BLaER1 treated with 17β-estradiol and CSF1 and Interleukin-3, amounts not matched to agents 10 nM and 100 nM (cell line): ENCODE measurements around the gene PHRF1.

Experiments used
- H3K27ac ChIP-seq, 11 experiments: shearing (Covaris generic); formaldehyde crosslinking; 2 replicates each; pipeline ENCODE4 v1.8.1; 2022
- H3K27me3 ChIP-seq, 11 experiments: shearing (Covaris generic); formaldehyde crosslinking; 2 replicates each; pipeline ENCODE4 v1.8.1; 2022
- H3K36me3 ChIP-seq, 11 experiments: shearing (Covaris generic); formaldehyde crosslinking; 2 replicates each; pipeline ENCODE4 v1.8.1; 2022
- H3K4me1 ChIP-seq, 10 experiments: shearing (Covaris generic); formaldehyde crosslinking; 2 replicates each; pipeline ENCODE4 v1.8.1; 2022
- H3K4me2 ChIP-seq, 11 experiments: shearing (Covaris generic); formaldehyde crosslinking; 2 replicates each; pipeline ENCODE4 v1.8.1; 2022
- H3K4me3 ChIP-seq, 10 experiments: shearing (Covaris generic); formaldehyde crosslinking; 2 replicates each; pipeline ENCODE4 v1.8.1; 2022
- H3K9ac ChIP-seq, 11 experiments: shearing (Covaris generic); formaldehyde crosslinking; 2 replicates each; pipeline ENCODE4 v1.8.1; 2022
- H3K9me3 ChIP-seq, 11 experiments: shearing (Covaris generic); formaldehyde crosslinking; replicated peaks in 1 of 11; 2 replicates each; pipeline ENCODE4 v1.8.1; 2022
- H4K20me1 ChIP-seq, 11 experiments: shearing (Covaris generic); formaldehyde crosslinking; 2 replicates each; pipeline ENCODE4 v1.8.1; 2022
- Cebpa-rat ChIP-seq, 11 experiments: shearing (Covaris generic); IDR thresholded peaks; 2 replicates each; pipeline ENCODE4 v1.8.1; 2022

The PHRF1 gene, protein sequence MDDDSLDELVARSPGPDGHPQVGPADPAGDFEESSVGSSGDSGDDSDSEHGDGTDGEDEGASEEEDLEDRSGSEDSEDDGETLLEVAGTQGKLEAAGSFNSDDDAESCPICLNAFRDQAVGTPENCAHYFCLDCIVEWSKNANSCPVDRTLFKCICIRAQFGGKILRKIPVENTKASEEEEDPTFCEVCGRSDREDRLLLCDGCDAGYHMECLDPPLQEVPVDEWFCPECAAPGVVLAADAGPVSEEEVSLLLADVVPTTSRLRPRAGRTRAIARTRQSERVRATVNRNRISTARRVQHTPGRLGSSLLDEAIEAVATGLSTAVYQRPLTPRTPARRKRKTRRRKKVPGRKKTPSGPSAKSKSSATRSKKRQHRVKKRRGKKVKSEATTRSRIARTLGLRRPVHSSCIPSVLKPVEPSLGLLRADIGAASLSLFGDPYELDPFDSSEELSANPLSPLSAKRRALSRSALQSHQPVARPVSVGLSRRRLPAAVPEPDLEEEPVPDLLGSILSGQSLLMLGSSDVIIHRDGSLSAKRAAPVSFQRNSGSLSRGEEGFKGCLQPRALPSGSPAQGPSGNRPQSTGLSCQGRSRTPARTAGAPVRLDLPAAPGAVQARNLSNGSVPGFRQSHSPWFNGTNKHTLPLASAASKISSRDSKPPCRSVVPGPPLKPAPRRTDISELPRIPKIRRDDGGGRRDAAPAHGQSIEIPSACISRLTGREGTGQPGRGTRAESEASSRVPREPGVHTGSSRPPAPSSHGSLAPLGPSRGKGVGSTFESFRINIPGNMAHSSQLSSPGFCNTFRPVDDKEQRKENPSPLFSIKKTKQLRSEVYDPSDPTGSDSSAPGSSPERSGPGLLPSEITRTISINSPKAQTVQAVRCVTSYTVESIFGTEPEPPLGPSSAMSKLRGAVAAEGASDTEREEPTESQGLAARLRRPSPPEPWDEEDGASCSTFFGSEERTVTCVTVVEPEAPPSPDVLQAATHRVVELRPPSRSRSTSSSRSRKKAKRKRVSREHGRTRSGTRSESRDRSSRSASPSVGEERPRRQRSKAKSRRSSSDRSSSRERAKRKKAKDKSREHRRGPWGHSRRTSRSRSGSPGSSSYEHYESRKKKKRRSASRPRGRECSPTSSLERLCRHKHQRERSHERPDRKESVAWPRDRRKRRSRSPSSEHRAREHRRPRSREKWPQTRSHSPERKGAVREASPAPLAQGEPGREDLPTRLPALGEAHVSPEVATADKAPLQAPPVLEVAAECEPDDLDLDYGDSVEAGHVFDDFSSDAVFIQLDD (N-terminal part only)

DNA sequence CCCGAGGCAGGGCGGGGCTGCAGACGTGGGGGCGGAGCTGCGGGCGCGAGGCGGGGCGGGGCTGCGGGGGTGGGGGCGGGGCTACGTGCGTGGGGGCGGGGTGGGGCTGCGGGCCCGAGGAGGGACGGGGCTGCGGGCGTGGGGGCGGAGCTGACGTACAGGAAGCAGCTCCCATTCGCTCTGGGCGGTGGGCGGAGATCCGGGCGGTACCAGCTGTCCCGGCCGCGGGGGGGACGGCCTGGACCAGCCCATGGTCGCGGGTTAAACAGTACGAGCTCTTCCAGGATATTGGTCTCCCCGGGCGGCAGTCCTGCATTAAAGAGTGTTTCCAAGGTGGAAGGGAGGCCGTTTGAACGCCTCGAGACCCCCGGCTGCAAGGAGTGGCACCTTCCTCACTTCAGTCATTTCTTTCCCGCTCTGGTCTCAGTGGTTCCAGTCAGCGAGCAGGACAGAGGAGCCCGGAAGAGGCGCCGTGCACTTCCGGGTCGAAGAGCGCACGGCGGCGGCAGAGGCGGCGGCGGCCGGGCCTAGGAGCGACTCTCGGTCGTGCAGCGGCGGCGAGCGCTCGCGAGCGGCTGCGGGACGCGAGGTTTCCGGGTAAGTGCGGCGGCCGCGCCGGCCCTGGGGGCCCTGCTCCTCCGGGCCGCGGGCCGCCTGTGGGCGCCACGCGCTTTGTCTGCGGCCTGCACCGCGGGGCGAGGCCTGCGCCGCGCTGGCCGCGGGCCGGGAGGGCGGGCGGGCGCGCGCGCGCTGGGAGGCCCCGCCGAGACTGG is at the start of gene PHRF1:
TSS of gene PHRF1 (plus strand) at position 475 of the 773 bp plus-strand sequence. CDS start 5,043 bp downstream, outside the sequence.
- peak within 1 kb of the TSS; percentile 96 to 100 (median 100) for H3K27ac ChIP-seq
- H3K4me3 ChIP-seq: peak within 1 kb of the TSS; percentile 82 to 100 (median 93)
- TF ChIP-seq Cebpa-rat (IDR thresholded peaks at IDR 0.05): no peak
- H3K36me3 ChIP-seq: peaks cover under 1 to 36% (median 23%) of the 10 kb centered on the region in 11 experiments
- peaks cover 8 to 24% (median 16%) of the 10 kb centered on the region in 11 experiments; a peak in 21 of 22 replicates for H3K27me3 ChIP-seq
- H3K4me1 ChIP-seq: peaks cover 40 to 55% (median 49%) of the 10 kb centered on the region in 10 experiments
- H3K4me2 ChIP-seq: peak within 1 kb of the TSS; percentile 98 to 100 (median 99)
- H3K9me3 ChIP-seq: no peaks in the 10 kb centered on the region
- H3K9ac ChIP-seq: peak within 1 kb of the TSS; percentile 96 to 100 (median 99)
- peaks cover 44 to 59% (median 47%) of the 10 kb centered on the region in 11 experiments for H4K20me1 ChIP-seq

DNA sequence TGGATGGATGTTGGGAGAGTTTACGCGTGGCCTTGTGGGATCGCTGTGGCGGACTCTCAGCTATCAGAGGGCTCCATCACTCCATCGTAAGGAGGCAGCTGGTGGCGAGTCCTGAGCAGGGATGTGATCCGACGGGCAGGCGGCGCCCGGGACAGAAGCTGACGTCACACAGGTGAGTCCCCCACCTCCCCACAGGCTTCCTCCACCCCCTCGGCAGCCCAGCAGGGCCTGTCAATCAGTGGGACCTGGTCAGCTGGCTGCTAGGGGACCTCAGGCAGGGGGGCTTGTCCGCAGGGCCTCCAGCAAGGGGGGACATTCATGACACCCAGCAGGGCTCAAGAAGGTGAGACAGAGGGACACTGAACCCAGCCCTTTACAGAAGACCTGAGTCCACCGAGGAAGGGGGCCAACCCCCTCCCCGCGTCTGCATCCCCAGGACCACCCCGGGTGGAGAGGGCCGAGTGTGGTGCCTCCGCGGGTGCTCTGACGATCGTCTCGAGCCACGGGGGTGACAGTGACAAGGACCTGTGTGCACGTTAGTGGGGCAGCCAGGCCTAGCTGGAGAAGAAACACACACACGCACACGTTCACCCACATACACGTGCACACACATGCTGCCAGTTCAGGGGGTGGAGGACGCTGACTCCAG is 48.0 kb upstream of the PHRF1 start:
- TF ChIP-seq Cebpa-rat (IDR thresholded peaks at IDR 0.05): no peak
- H3K27ac ChIP-seq: no peak overlapping the region
- H3K4me1 ChIP-seq: peaks cover 0 to 12% (median 8%) of the 10 kb centered on the region in 10 experiments; a peak in 11 of 20 replicates
- no peak overlapping the region for H3K9ac ChIP-seq
- H3K9me3 ChIP-seq: no peaks in the 10 kb centered on the region
- peaks cover 23 to 42% (median 33%) of the 10 kb centered on the region in 11 experiments; a peak in 20 of 22 replicates for H4K20me1 ChIP-seq
- peaks cover 19 to 42% (median 35%) of the 10 kb centered on the region in 11 experiments for H3K36me3 ChIP-seq
- no peak overlapping the region for H3K4me3 ChIP-seq
- H3K4me2 ChIP-seq: no peak overlapping the region
- no peaks in the 10 kb centered on the region for H3K27me3 ChIP-seq

DNA sequence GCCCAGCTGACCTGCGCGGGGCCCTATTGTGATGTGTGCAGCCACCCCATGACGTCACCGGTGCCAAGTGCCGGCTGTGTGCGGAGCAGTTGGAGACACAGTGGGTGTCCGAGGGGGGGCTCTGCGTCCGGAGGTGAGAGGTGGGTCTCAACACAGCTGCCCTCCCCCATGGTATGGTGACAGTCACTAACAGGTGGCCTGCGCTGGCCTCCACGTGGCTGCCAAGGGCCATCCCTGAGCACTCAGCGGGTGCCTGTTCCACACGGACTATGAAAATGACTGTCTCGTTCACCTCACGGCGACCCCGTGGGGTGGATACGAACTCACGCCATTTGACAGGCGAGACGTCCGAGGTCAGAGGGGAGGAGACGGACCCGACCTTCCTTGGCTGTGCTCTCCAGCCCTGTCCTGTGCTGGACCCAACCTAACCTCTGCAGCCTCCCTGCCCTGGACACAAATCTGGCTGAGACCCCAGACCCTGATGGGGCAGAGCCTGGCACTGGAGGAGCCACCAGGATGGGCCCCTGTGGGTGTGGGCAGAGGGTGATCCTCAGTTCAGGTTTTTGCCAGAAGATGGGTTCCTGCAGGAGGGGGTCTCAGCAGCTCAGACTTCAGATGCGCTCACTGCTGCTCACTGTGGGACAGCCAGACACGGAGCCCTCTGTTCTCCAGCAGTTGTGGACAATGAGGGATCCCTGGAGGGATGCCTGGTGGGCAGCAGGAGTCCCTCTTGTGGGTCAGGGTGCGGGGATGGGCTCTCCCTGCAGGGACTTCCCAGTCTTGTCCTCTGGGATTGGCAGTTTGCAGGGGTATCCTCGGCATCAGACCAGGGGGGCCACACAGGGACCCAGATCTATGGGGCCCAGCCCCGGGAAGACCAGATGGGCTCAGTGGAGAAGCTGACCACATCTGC is 47.2 kb upstream of the PHRF1 start:
- Histone ChIP-seq H4K20me1 (peaks cover 30 to 50% (median 40%) of the 10 kb centered on the region in 11 experiments), H3K9me3 (no peaks in the 10 kb centered on the region), H3K4me1 (peaks cover 5 to 20% (median 15%) of the 10 kb centered on the region in 10 experiments), H3K36me3 (peaks cover 24 to 50% (median 42%) of the 10 kb centered on the region in 11 experiments), H3K4me3 (no peak overlapping the region), H3K27me3 (no peaks in the 10 kb centered on the region), H3K4me2 (no peak overlapping the region), H3K27ac (no peak overlapping the region), H3K9ac (peak overlapping the region in 4 of 11 experiments; percentile 0 to 27 (median 20); a peak in 3 of 22 replicates)
- TF ChIP-seq Cebpa-rat (IDR thresholded peaks at IDR 0.05): no peak

DNA sequence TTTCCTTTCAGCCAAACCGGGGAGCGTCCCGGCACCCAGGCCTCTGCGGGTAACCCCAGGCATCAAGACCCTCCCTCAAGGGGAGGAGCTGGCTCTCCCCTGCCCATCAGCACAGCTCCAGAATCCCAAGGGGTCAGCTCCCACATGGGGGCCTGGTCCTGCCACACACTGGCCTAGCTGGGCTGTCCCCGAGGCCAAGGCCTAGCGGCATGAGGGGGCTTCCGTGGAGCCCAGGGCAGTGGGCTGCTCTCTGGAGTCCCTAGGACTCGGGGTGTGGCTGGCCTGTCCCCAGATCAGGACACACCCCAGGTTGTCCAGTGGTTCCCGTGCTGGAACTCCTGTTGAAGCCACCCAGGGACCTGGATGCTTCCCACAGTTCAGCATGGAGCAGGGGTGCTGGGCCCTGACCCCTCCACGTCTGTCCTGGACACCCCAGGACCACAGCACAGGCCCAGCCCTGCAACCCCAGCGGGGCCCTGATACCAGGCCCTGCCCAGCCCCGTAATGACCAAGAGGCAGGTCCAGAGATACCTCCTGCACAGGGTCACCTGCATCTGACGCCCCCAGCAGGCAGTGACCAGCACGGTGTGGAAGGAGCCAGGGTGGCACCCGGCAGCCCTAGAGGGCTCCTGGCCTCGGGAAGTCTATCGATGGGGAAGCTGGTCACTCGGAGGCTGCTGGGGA is 46.4 kb upstream of the PHRF1 start:
- no peak overlapping the region for H3K27ac ChIP-seq
- H4K20me1 ChIP-seq: peaks cover 38 to 58% (median 48%) of the 10 kb centered on the region in 11 experiments
- no peak overlapping the region for H3K4me3 ChIP-seq
- no peak for TF ChIP-seq Cebpa-rat (IDR thresholded peaks at IDR 0.05)
- H3K27me3 ChIP-seq: no peaks in the 10 kb centered on the region
- no peak overlapping the region for H3K4me2 ChIP-seq
- peaks cover 10 to 24% (median 21%) of the 10 kb centered on the region in 10 experiments for H3K4me1 ChIP-seq
- peak overlapping the region in 4 of 11 experiments; percentile 0 to 27 (median 20); a peak in 3 of 22 replicates for H3K9ac ChIP-seq
- H3K36me3 ChIP-seq: peaks cover 24 to 51% (median 42%) of the 10 kb centered on the region in 11 experiments
- H3K9me3 ChIP-seq: no peaks in the 10 kb centered on the region

DNA sequence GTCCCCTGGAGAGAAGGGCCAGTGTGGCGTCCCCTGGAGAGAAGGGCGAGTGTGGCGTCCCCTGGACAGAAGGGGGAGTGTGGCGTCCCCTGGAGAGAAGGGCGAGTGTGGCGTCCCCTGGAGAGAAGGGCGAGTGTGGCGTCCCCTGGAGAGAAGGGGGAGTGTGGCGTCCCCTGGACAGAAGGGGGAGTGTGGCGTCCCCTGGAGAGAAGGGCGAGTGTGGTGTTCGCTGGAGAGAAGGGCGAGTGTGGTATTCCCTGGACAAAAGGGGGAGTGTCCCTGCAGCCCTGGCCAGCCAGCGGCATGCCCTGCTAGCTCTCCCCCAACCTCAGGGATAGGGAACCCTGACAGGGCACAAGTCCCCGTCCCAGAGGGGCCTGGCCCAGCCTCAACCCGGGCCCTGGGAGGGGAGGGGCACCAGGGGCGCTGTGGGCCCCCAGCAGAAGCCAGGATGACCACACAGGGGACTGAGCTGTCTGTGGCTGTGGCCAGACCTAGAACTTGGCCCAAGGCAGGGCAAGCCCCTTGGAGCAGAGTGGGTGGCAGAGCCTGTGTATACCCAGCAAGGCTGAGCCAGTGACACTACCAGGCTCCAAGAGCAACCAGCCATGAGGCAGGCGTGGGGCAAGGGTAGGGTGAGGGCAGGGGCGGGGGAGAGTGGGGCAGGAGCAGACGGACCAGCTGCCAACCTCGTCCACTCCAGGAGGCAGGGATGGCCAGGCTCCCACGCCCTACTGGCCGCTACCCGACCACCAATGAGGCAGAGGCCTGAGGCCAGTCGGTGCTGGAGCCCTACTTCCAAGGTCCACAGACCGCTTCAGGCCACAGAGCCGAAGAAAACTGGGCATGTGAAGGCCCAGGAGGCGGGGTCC is 45.1 kb upstream of the PHRF1 start:
- Histone ChIP-seq H3K9ac (0 out of 22 replicates have a peak overlapping the region, but pooled peaks of 1 of the 11 experiments have one; percentile 6), H3K4me1 (peaks cover 15 to 28% (median 25%) of the 10 kb centered on the region in 10 experiments)
- no peak for TF ChIP-seq Cebpa-rat (IDR thresholded peaks at IDR 0.05)

More for the DNA sequence above, 45.1 kb upstream of the PHRF1 start:
- Histone ChIP-seq H3K27me3 (no peaks in the 10 kb centered on the region), H3K9me3 (no peaks in the 10 kb centered on the region), H3K4me2 (no peak overlapping the region), H3K4me3 (no peak overlapping the region), H3K36me3 (peaks cover 24 to 51% (median 42%) of the 10 kb centered on the region in 11 experiments), H4K20me1 (peaks cover 38 to 59% (median 50%) of the 10 kb centered on the region in 11 experiments), H3K27ac (no peak overlapping the region)
